Stimulated activated CD4-positive, alpha-beta T cell treated with anti-CD3 and anti-CD28 coated beads, TNF-alpha, amount 100 ng/mL, for 24 hours (primary cell): ENCODE data around the gene SLC25A39.

ENCODE experiments used
- DNase-seq, 3 experiments: peaks; one replicate each; pipeline ENCODE4 v3.0.0-alpha.2; 2020; ENCODE audit warnings: low read depth in 3 of 3

Gene SLC25A39

GRCh38 chr17:44314524-44314868 is 10.1 kb downstream of the SLC25A39 start:
- DNase-seq: no peak

GRCh38 chr17:44314031-44314430 is 10.6 kb downstream of the SLC25A39 start:
- no peak for DNase-seq

- DNase-seq: no peak
These were observed 12.1 kb downstream of the SLC25A39 start for GRCh38 chr17:44312396-44313104.

- DNase-seq: no peak
These were observed 13.0 kb downstream of the SLC25A39 start for GRCh38 chr17:44311562-44312181.

GRCh38 chr17:44310609-44311376 is 13.8 kb downstream of the SLC25A39 start:
- DNase-seq: no peak

GRCh38 chr17:44310188-44310587 is 14.4 kb downstream of the SLC25A39 start:
- no peak for DNase-seq

GRCh38 chr17:44309472-44309871 is 15.2 kb downstream of the SLC25A39 start:
- no peak for DNase-seq

- DNase-seq: no peak
These were observed 15.8 kb downstream of the SLC25A39 start for GRCh38 chr17:44308865-44309264.

- peak; percentile 67 to 80 (median 71) for DNase-seq
These were observed 16.3 kb downstream of the SLC25A39 start, which contains the start of gene RUNDC3A for GRCh38 chr17:44308320-44308818. RUNDC3A (plus strand) TSS chr17:44308601; CDS start chr17:44308833, 232 bp downstream.

GRCh38 chr17:44307387-44308186 is 17.0 kb downstream of the SLC25A39 start:
- no peak for DNase-seq

GRCh38 chr17:44304651-44305050 is 20.0 kb downstream of the SLC25A39 start:
- DNase-seq: no peak

GRCh38 chr17:44297975-44298374 is 26.6 kb downstream of the SLC25A39 start:
- no peak for DNase-seq

GRCh38 chr17:44293509-44294226 is 31.0 kb downstream of the SLC25A39 start:
- DNase-seq: no peak

- DNase-seq: no peak
These were observed 37.0 kb downstream of the SLC25A39 start for GRCh38 chr17:44287651-44288050.

GRCh38 chr17:44284024-44284400 is 40.6 kb downstream of the SLC25A39 start:
- no peak for DNase-seq

GRCh38 chr17:44283344-44284023 is 41.1 kb downstream of the SLC25A39 start:
- DNase-seq: no peak

- DNase-seq: no peak
These were observed 42.4 kb downstream of the SLC25A39 start for GRCh38 chr17:44282264-44282663.

GRCh38 chr17:44281570-44281969 is 43.1 kb downstream of the SLC25A39 start:
- no peak for DNase-seq

- DNase-seq: no peak
These were observed 44.2 kb downstream of the SLC25A39 start for GRCh38 chr17:44280392-44280937.
